ENCODE measurements around the gene ZBTB16. TPM values are rescaled to one million over a fixed set of nuclear protein-coding genes. Genes with fewer than 3 reads are reported as not detected.

Gene ZBTB16
- total RNA-seq, 1 experiment from 2014 or later = 0.21 TPM

GRCh38 chr11:114158886-114159285 lies 99.4 kb downstream of the ZBTB16 start:
- H3K4me1 ChIP-seq (ENCODE audit: control insufficient read depth, insufficient read depth, low read length) = peaks cover 16% of the 10 kb centered on the region
- no peak overlapping the region for H3K27ac ChIP-seq (ENCODE audit: low read length)
- POLR2A ChIA-PET = no interaction called here
- DNase-seq (ENCODE audit: low read depth, low spot score) (no peak), ATAC-seq (no peak)
- CTCF ChIA-PET = no interaction called here
- H3K9me3 ChIP-seq (ENCODE audit: control insufficient read depth, insufficient read depth, low read depth, low read length) = no peaks in the 10 kb centered on the region
- in situ Hi-C loops (cut with HindIII; ENCODE audit: low pct_unique_long_range_greater_than_20kb, low sequenced_read_pairs) (no loop called here), intact Hi-C loops (cut with micrococcal nuclease; ENCODE audit: unreplicated experiment) (no loop called here)
- TF ChIP-seq REST (IDR thresholded peaks at IDR 0.05; ENCODE audit: insufficient read depth in 1 of 2, low read depth in 2 of 2, low read length in 1 of 2) (no peak), CTCF (IDR thresholded peaks at IDR 0.05) (no peak), SIN3A (IDR thresholded peaks at IDR 0.05; ENCODE audit: borderline replicate concordance, insufficient read depth, low read depth, low read length) (no peak), POLR2AphosphoS5 (IDR thresholded peaks at IDR 0.05; ENCODE audit: low read depth, low read length) (no peak), TCF7L2 (IDR thresholded peaks at IDR 0.05; ENCODE audit: low read depth, low read length) (no peak)
- no peak overlapping the region for H3K4me3 ChIP-seq (ENCODE audit: low read depth in 2 of 2, low read length in 2 of 2)
- H3K36me3 ChIP-seq (ENCODE audit: control insufficient read depth, insufficient read depth, low read length) = no peaks in the 10 kb centered on the region; the same call in 1 of the 2 replicates
- peaks cover 13% of the 10 kb centered on the region; the same call in 1 of the 2 replicates for H3K27me3 ChIP-seq (ENCODE audit: control insufficient read depth, insufficient read depth, low read length)
- no TSS peak for BruUV-seq (replicated peaks)

- no peaks in the 10 kb centered on the region for H3K9me3 ChIP-seq (ENCODE audit: control insufficient read depth, insufficient read depth, low read depth, low read length)
- intact Hi-C loops (cut with micrococcal nuclease; ENCODE audit: unreplicated experiment) (no loop called here), in situ Hi-C loops (cut with HindIII; ENCODE audit: low pct_unique_long_range_greater_than_20kb, low sequenced_read_pairs) (no loop called here)
- ATAC-seq (no peak), DNase-seq (ENCODE audit: low read depth, low spot score) (no peak)
- POLR2A ChIA-PET = no interaction called here
- H3K27me3 ChIP-seq (ENCODE audit: control insufficient read depth, insufficient read depth, low read length) = peaks cover 13% of the 10 kb centered on the region; the same call in 1 of the 2 replicates
- H3K27ac ChIP-seq (ENCODE audit: low read length) = no peak overlapping the region
- TF ChIP-seq TCF7L2 (IDR thresholded peaks at IDR 0.05; ENCODE audit: low read depth, low read length) = no peak
- TF ChIP-seq REST (IDR thresholded peaks at IDR 0.05; ENCODE audit: insufficient read depth in 1 of 2, low read depth in 2 of 2, low read length in 1 of 2) = no peak
- TF ChIP-seq POLR2AphosphoS5 (IDR thresholded peaks at IDR 0.05; ENCODE audit: low read depth, low read length) = no peak
- TF ChIP-seq CTCF (IDR thresholded peaks at IDR 0.05) = no peak
- TF ChIP-seq SIN3A (IDR thresholded peaks at IDR 0.05; ENCODE audit: borderline replicate concordance, insufficient read depth, low read depth, low read length) = no peak
- CTCF ChIA-PET = no interaction called here
- no TSS peak for BruUV-seq (replicated peaks)
- H3K4me1 ChIP-seq (ENCODE audit: control insufficient read depth, insufficient read depth, low read length) = peaks cover 16% of the 10 kb centered on the region
- H3K36me3 ChIP-seq (ENCODE audit: control insufficient read depth, insufficient read depth, low read length) = no peaks in the 10 kb centered on the region; the same call in 1 of the 2 replicates
- H3K4me3 ChIP-seq (ENCODE audit: low read depth in 2 of 2, low read length in 2 of 2) = no peak overlapping the region
Measured at GRCh38 chr11:114159320-114159719, 99.8 kb downstream of the ZBTB16 start.

Data from Panc1 (cell line).